Epithelial cell of proximal tubule (primary cell): ENCODE data around the gene RBM19. TPM values are rescaled to one million over a fixed set of nuclear protein-coding genes. Genes with fewer than 3 reads are reported as not detected.

Experiments used
- DNase-seq: peaks from one replicate; pipeline ENCODE4 v3.0.0-alpha.2; 2011; ENCODE audit warnings: low read depth
- H3K4me3 ChIP-seq: 2 replicates; pipeline ENCODE4 v1.5.1; 2011; ENCODE audit warnings: low read depth, mild to moderate bottlenecking, low read length
- total RNA-seq: library from RNA; depleted of rRNA; stranded (reverse); fragments of >200 nt; gene quantifications from 2 replicates; pipeline ENCODE4 v1.2.3, GENCODE V29; 2015
- TF ChIP-seq, protein P1 (sequence below): conservative IDR thresholded peaks from 2 replicates; pipeline ENCODE4 v1.5.1; 2012; ENCODE audit warnings: low read depth, mild to moderate bottlenecking, low read length

RBM19 gene
- total RNA-seq, 1 donor from 2014 or later = 26.5 TPM

DNA sequence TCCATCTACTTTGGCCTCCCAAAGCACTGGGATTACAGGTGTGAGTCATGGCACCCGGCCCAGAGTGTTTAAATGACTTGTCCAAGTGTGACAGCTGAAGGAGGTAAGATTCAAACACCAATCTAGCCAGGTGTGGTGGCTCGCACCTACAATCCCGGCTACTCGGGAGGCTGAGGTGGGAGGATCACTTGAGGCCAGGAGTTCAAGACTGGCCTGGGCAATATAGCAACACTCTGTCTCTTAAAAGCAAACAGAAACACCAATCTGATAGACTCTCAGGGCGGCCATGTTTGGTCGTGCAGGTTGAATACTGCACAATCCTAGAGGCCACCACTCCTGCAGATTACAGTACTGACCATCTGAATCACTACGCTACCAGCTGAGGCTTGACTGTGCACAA is 68.7 kb downstream of the RBM19 start:
- TF ChIP-seq, protein P1, sequence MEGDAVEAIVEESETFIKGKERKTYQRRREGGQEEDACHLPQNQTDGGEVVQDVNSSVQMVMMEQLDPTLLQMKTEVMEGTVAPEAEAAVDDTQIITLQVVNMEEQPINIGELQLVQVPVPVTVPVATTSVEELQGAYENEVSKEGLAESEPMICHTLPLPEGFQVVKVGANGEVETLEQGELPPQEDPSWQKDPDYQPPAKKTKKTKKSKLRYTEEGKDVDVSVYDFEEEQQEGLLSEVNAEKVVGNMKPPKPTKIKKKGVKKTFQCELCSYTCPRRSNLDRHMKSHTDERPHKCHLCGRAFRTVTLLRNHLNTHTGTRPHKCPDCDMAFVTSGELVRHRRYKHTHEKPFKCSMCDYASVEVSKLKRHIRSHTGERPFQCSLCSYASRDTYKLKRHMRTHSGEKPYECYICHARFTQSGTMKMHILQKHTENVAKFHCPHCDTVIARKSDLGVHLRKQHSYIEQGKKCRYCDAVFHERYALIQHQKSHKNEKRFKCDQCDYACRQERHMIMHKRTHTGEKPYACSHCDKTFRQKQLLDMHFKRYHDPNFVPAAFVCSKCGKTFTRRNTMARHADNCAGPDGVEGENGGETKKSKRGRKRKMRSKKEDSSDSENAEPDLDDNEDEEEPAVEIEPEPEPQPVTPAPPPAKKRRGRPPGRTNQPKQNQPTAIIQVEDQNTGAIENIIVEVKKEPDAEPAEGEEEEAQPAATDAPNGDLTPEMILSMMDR = no peak
- H3K4me3 ChIP-seq = no peak overlapping the region
- no peak for DNase-seq

DNA sequence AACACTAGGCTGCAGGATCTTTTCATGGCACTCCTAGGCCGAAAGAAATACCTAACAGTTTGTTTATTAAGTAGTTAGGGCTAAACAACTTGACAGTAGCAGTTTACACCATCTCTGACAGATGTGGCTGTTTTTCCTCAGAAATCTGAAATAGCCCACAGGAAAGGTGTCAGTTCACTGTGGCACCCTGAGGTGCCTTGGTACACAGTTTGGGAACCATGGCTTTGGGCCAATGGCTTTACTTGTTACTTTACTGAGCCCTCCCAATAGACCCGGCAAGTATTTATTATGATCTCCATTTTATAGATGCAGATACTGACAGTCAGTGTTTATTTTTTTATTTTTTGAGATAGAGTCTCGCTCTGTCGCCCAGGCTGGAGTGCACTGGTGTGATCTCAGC is 69.3 kb downstream of the RBM19 start:
- no peak for DNase-seq
- TF ChIP-seq, protein P1 = no peak
- H3K4me3 ChIP-seq = no peak overlapping the region

DNA sequence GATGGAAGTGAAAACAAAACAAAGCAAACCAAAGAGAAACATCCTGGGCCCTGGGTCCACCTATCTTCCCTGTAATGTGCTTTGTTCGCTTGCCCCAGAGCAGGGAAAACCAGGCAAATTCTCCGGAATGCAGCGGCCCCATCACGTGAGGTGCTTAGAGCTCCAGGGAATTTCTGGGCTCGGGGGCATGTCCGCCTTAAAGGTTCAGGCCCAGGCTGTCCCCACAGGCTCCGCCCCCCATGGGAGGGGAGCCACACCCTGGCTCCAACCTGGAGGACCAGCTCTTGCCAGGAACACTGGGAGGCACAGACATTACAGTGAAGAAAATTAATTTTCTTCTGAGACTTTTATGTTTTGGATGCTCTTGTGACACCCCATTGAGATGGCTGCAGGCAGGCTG is 69.9 kb downstream of the RBM19 start:
- H3K4me3 ChIP-seq = no peak overlapping the region
- TF ChIP-seq, protein P1 = no peak
- no peak for DNase-seq

DNA sequence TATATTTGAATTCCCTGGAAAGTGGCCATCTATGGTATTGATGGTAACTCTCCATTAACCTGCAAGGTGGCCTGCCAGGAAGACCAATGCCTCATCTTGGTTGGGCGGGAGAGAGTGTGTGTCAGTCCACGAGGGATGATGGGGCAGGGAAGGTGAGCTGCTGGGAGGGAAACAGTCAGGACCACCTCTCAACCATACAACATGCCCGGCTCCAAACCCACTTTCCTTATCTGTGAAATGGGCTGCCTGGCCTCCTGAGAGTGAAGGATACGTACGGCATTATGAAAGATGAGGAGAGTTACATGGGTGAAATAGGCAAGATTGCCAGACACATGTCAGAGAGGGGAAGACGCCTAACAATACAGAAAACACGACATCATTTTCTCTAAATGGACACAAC is 70.9 kb downstream of the RBM19 start:
- TF ChIP-seq, protein P1 = no peak
- H3K4me3 ChIP-seq = no peak overlapping the region
- no peak for DNase-seq

DNA sequence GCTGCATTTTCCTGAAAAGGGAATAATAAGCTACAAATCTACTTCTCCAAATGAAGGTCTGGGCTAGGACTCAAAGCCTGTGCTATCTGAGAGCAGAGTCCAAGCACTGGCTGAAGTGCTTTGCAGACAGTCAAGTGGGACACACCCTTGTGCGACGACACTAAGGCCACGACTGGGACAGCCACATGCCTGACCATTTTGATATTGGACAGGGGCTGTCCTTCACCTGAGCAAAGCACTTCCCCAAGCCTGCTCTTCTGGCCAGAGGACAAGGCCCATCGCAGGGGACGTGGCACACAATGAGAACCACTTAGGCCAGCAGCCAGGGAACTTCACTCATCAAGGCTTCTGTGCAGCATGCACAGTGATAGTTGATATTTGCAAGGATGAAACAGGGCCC is 71.4 kb downstream of the RBM19 start:
- no peak for DNase-seq
- H3K4me3 ChIP-seq = no peak overlapping the region
- TF ChIP-seq, protein P1 = no peak

DNA sequence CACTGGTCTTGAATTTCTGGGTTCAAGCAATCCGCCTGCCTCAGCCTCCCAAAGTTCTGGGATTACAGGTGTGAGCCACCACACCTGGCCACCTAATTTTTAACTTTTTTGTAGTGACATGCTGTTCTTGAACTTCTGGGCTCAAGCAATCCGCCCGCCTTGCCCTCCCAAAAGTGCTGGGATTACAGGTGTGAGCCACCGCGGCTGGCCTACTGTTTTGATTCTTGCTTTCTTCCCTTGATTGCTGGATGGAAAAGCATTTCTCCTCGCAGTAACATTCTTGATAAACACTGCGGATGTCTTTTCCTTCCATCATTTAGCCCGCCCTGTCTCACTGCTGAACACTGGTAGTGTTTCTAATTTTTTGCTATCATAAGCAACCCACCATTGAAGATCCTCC is 72.9 kb downstream of the RBM19 start:
- H3K4me3 ChIP-seq = no peak overlapping the region
- TF ChIP-seq, protein P1 = no peak
- DNase-seq = no peak

DNA sequence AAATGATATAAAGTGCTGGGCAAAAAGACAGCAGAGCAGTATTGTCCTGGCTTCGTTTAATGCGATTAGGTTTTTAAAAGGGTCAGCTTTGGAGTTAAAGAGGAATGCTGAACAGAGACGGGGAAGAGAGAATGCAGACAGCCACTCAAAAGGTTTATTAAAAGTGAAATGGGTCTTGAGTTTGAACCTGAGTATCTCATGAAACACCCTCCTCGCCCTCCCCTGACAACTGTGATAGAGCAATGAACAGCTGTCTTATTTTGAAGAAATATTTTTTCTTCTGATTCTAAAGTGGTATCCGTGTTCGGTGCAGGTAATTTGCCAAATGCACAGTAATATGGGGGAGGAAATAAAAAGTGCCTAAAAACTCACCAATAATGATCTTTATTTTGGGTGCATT is 73.6 kb downstream of the RBM19 start:
- TF ChIP-seq, protein P1 = no peak
- no peak for DNase-seq
- no peak overlapping the region for H3K4me3 ChIP-seq
